Fibroblast of skin of right quadriceps (primary cell): ENCODE data around the gene UBE2D3.
A peak's percentile ranks its signal among the peaks of the same experiment; 100 is the strongest.

Source experiments
- DNase-seq: peaks from one replicate; pipeline ENCODE4 v3.0.0-alpha.2; 2013

The UBE2D3 gene

DNA sequence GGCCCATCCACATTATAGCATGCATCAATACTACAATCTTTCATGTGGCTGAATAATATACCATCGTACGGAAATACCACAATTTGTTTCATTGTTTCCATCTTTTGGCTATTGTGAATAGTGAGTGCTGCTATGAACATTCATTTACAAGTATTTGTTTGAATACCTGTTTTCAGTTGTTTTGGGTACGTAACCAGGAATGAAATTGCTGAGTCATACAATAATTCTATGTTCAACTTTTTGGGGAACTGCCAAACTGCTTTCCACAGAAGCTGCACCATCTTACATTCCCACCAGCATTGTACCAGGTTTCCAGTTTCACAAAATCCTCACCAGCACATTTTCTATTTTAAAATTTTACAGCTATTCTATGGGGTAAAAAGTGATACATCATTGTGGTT lies 38.0 kb downstream of the UBE2D3 start:
- peak; percentile 80 for DNase-seq

DNA sequence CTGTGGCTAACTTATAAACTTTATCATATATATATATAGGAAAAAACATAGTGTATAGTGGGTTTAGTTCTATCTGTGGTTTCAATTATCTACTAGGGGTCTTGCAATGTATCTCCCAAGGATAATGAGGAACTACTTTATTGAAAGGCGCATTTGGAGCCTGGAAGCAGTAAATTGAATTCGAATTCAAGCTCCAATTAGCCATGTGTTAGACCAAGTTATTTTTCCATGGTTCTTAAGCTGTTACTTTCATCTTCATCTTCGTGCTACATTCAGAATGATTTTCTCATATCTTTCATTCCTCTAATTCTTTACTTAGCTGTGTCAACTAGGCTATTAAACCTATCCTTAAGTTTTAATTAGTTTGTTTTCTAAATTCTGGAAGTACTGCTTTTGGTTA lies 39.4 kb downstream of the UBE2D3 start:
- DNase-seq, result no peak

DNA sequence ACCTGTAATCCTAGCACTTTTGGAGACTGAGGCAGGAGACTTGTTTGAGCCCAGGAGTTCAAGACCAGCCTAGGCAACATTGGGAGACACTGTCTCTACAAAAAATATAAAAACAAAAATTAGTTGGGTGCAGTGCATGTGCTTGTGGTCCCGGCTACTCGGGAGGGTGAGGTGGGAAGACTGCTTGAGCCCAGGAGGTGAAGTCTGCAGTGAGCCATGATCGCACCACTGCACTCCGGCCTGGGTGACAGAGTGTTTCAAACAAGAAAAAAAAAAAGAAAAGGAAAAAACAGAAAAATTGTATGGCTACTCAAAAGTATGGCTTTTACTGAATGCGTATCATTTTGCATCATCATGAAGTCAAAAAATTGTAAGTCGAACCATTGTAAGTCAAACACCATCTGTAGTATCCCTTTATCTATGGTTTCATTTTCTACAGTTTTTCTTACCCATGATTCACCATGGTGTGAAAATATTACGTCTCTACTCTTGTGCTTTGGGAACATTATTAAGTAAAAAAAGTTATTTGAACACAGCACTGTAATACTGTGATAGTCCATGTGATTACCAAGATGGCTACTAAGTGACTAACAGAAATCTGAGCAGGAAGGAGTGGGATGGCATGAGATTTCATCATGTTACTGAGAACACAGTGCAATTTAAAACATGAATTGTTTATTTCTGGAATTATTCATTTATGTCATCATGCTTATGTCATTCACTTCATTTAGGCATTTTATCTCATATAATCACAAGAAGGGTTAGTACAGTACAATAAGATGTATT lies 40.1 kb downstream of the UBE2D3 start:
- DNase-seq, result peak; percentile 57

DNA sequence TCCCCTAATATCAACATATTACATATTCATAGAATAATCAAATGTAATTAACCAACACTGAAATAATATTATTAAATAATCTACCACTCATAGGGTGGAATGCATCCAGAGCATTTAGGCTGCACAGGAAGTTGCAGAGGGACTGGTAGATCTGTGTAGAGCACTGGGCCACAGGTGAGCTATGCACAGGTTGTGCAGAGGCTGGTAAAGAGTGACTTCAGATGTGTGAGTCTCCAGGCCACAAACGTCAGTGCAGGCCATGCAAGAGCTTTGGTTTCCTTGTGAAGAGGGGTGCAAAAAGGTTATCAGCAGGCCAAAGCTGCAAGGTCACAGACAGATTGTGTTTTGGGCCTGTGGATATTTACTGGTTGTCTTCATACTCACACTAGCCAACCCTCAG lies 41.1 kb downstream of the UBE2D3 start:
- DNase-seq, result no peak

DNA sequence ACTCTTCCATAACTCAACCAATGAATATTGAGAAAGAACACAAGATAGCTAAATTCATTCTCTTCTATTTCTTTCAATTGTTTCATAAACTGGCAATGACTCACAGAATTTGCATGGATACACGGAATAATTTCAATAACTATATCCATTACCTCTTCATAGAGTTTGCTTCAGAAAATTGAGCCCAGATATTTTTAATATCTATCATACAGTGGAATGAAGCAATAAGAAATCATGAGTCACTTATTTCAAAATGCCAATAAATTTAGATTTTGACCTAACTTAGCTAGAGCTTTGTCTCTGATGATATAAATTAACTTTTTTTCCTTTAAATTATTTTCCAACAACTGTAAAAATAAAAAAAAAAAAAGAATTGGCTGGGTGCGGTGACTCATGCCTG lies 44.3 kb downstream of the UBE2D3 start:
- peak; percentile 31 for DNase-seq

DNA sequence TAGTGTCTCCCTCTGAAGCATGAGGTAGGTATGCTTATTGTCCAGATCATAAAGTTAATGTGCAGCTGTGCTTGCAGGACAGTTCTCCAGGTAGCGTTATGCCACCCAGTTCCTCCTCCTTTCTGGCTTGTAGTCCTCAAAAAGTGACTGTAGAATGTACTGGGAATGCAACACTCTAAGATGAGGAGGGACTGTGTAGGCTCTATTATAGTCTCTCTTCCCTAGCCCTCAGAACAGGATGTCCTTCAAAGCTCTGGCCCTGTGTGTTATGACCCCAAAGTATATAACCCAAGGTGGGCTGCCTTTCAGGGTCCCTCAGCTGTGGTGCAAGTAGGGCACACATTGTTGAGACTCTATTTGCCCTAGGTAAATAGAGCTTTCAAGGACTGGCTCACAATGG lies 45.8 kb downstream of the UBE2D3 start:
- DNase-seq, result no peak

DNA sequence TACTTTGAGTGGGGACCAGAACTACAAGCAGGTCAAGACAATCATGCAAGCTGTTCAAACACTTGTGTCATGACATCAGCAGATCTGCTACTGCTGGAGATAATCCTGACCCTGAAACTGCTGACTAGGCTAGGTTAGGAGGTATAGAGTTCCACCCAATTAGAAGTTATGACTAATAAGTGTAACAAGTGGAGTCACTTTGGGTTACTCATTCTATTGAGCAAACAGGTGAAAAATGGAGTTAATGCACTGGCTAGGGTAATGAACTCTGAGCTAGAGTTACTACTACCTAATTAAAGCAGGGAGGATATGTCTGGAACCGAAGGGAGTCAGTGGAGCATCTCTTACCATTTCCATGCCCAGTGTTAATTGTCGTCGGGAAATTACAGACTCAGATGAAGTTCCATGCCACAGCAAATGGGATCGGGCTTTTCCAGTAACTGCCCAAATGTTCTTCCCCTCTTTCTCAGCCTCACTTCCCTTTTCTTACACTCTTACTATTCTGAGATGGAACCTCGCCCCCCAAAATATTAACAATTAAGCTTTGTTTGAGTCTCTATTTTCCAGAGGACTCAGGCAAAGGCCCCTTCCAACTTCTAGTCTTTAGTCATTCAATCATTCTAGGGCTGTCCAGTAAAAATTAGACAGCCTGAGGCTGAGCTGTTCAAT lies 46.7 kb downstream of the UBE2D3 start:
- DNase-seq, result peak; percentile 17

DNA sequence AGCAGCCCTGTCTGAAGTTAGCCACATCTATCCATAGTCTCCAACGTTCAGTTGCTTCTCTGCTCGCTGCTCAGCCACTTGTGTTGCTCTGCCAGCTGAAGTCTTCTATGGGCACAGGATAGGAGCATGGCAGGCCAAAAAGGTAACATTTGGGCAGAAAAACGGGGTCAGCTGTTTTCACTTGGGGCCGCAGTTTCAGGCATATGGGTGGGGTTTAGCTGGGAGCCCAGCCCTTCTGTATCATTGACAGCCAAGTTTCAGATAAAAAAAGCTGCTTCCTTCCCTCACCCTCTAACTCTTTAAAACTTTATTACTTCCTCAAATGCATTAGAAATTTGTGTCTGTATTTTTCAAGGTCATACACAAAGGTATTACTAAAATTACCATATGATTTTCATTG lies 48.1 kb downstream of the UBE2D3 start:
- DNase-seq, result no peak

DNA sequence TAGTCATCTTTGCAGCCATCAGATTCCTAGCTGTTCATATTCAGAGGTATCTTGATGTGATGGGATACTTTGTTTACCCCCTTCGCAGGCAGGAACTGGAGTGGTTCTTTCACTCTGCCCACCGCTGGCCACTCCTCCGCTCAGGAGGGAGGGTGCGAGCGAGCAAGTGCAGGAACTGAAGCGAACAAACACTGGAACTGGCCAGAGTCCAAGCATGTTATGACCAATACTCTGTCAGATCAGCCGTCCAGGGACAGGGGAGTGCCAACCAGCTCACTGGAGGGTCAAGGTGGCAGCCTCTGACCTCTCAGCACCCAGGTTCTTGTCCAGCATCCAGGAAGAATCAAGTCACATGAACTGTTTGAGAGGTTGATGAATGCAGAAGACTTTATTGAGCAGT lies 48.6 kb downstream of the UBE2D3 start:
- DNase-seq, result no peak

DNA sequence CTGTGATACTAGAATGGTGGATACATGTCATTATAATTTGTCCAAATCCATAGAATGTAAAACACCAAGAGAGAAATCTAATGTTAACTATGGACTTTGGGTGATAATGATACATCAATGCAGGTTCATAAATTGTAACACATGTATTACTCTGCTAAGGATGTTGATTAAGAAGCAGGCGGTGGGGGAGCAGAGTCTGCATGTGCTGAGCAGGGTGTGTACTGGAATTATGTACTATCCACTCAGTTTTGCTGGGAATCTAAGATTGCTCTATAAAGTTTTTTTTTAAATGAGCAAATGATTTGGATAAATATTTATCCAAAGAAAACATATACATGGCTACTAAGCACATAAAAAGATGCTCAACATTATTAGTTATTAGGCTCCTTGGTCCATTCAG lies 51.5 kb downstream of the UBE2D3 start:
- DNase-seq, result no peak

DNA sequence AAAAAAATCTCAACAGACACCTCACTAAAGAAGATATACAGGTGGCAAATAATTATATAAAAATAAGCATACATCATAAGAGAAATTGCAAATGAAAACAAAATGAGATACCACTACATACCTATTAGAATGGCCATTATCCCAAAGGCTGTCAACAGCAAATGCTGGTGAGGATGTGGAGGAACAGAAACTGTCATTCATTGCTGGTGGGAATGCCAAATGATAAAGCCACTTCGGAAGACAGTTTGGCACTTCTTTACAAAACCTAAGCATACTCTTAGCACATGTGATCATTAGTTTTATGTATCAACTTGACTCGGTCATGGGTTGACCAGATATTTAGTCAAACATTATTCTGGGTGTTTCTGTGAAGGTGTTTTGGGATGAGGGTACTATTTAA lies 53.1 kb downstream of the UBE2D3 start:
- DNase-seq, result no peak

DNA sequence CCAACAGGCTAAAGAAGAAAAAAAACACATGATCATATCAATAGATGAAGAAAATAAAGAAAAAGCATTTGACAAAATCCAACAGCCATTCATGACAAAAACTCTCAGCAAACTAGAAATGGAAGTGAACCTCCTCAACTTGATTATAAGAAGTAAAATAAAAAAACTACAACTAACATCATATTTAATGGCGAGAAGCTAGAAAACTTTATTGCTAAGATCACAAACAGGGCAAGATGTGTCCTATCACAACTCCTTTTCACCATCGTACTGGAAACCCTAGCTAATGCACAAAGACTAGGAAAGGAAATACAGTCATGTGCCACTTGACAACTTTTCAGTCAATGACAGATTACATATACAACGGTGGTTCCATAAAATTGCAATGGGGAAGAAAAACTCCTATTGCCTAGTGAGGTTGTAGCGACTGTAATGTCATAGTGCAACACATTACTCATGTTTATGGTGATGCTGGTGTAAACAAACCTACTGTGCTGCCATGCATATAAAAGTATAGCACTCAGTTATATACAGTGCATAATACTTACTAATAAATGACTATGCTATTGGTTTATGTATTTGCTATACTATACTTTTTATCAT lies 54.5 kb downstream of the UBE2D3 start:
- no peak for DNase-seq

DNA sequence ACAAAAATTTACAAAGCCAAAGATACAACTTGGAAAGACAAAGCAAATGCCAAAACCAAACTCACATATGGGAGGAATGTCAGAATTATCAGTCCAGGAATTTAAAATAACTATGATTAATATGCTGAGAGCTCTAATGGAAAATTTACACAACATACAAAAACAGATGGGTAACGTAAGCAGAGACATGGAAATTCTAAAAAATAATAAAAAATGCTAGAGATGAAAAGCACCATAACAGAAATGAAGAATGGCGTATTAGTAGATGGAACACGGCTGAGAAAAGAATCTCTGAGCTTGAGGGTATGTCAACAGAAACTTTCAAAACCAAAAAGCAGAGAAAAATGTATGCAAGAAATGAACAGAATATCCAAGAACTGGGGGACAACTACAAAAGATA lies 62.5 kb downstream of the UBE2D3 start:
- DNase-seq, result no peak

DNA sequence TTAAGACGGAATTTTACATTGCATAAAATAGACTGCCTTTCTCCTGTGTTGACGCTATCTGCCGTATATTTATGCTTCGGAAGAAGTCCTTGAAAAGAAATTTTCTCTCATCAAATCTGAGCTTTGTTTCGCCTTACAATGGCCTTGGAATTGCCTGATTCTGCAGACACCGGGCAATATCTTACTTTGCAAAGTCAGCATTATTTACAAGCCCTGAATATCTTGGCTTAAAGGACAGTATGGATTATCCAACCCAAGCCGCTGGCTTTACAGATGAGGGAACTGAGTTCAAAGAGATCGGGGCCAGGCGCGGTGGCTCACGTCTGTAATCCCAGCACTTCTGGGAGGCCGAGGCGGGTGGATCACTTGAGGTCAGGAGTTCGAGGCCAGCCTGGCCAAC lies 65.4 kb downstream of the UBE2D3 start:
- no peak for DNase-seq

DNA sequence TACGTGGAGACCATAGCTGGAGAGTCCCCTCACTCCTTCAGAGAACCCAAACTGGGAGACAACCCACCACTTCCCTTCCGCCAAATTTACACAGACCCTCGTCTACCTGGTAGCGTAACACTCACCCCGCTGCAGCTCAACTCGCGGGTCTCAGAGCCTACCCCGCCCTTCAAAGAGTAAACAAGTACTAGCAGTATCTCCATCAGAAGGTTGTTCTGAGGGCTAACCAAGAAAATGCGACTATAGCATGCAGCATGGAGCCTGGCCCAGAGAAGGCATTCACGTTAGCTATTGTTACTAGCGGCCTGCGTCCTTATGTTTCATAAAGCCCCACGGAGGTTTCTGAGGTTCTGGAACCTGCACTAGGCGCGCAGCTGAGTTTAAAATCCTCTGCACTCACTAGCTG lies 66.1 kb downstream of the UBE2D3 start:
- DNase-seq, result peak; percentile 14

DNA sequence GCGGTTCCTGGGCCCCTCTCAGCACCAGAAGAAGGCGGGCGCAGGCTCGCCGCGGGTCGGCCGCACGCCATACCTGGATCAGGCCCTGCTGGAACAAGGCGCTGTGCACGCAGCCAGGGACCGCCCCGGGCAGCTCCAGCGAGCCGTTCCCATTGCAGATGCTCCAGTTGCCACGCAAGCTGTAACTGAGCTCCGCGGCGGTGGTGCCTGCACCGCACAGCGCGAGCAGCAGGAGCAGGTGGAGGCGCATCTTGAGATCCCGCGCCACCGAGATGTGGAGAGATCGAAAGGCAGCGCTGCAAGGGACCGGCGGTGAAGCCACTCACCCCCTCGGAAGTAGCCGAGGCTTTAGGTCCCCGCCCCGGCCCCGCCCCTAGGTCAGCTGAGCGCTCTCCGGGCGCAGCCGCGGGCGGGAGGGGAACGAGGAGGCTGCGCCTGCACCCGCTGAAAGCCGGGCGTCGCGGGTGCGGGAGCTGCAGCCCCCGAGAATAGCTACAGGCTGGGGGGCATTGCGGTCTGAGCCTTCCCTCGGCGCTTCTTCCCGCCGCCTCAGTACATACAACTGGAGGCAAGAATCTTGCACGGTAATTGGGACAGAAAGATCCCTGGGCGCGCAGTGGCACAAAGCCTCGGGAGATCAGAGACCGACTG lies 66.6 kb downstream of the UBE2D3 start, which contains the start of gene MANBA:
TSS of gene MANBA (minus strand) at position 324 of the 651 bp plus-strand sequence. CDS start at position 250, 74 bp downstream.
- DNase-seq, result peak; percentile 68

DNA sequence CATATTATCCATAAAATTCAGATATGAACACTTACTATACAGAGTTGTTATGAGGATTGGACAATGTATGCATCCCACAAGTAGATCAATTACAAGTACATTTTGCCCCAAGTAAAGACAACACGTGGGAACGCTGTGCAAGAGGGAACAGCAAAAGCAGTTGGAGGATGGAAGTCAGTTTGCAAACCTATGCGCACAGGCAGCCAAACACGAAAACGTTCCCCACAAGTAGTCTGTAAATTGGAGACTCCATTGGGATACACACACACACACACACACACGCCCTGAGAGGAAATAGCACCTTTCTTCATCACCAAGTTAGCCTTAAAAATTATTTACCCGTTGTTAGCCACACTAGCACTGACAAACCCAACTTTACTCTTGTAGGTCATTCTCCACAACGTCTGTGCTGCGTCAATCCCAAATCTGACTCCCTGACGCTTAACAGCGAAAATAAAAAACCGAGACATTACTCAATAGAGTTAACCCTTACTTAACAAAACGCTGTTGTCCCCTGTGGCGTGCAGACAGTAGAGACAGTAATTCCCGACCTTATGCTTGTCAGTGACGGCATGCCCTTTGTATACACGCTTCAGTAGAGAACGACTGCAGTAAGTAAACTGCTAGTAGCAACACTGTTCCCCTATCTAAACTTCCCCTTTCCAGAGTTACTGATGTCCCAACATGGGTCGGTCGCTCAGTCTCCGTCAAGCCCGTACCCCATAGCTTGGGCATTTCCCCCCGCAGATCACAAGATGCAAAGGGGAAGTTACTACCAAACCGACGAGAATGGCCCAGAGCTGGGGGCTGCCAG lies 67.3 kb downstream of the UBE2D3 start:
- DNase-seq, result peak; percentile 38

DNA sequence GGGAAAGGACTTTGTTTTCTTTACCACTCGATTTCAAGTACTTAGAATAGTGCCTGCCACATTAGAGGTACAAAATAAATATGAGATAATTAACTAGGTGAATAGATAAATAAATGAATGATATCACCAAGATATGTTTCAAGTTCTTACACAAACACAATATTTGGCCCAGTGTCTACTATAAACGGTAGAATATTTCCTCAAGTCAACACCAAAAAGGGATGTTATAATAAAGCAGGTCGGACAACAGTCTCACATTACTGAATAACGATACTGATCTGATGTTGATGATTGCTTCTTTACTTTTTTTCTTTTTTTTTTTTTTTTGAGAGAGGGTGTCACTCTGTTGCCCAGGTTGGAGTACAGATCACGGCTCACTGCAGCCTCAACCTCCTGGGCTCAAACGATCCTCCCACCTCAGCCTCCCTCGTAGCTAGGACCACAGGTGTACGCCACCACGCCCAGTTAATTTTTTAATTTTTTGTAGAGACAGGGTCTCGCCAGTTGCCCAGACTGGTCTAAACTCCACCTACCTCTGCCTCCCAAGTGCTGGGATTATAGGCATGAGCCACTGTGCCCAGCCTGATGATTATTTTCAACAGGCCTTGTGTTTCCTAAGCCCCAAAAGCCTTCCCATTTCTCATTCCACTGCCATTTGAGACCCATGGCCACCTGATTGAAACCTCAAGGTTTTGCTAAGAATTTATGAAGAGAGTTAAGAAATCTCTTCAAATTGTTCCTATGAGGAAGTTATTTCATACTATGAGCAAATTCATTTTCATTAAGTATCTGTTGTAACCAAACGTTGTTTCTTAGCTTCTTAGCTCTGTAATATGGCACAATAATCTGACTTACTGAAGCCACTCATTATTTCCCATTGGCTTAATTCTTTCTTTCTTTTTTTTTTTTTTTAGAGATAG lies 68.8 kb downstream of the UBE2D3 start:
- DNase-seq, result no peak

DNA sequence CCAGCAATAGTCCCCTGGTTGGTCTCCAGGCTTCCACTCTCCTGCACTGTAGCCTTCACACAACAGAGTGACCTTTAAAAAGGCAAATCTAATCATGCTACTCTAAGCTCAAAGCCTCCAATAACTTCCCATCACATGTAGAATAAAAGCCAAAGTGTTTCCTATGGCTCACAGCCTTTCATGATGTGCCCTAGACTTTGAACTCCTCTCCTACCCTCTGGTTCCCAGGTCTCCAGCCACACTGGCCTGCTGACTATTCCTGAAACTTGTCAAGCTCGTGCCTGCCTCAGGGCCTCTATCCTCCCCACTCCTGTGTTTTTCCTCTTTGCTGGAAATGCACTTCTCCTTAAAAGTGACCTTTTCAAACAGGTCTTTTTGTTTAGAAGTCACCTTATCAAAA lies 69.7 kb downstream of the UBE2D3 start:
- DNase-seq, result no peak

DNA sequence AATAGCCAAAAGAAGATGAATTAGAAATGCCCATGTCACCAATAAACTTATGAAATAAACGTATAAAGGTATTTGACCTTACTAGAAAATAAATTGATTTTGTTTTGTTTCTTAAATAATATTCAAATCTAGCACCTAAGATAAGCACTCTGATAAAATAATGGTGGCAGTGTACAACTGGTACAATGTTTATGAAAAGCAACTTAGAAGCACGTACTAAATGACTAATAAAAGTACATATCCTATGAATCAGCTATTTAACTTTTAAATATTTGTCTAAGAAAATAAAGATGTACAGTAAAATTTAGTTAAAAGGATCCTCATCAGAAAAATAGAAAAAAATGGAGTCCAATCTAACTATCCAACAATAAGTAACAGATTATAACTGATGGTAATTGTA lies 73.3 kb downstream of the UBE2D3 start:
- no peak for DNase-seq

DNA sequence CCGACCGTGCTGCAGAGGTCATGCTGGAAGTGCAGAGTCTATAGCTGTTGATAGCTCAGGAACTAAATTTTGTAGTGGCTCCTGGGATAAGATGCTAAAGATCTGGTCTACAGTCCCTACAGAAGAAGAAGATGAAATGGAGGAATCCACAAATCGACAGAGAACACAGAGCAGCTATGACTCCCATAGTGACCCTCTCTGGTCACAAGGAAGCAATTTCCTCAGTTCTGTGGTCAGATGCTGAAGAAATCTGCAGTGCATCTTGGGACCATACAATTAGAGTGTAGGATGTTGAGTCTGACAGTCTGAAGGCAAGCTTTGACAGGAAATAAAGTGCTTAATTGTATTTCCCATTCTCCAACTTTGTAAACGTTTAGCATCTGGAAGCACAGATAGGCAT lies 75.4 kb downstream of the UBE2D3 start:
- no peak for DNase-seq
